Stomach (tissue), 4 donors: Measurements from ENCODE around the gene ACTR8.
"Not testable (repeated sequence)": the region's sequence is repeated elsewhere in the genome, so short reads cannot be mapped to it uniquely, and the experiment has no call there.

Experiments used
- EP300 ChIP-seq: sonication (generic); formaldehyde crosslinking; IDR thresholded peaks from one replicate; pipeline ENCODE4 v1.6.1; 2017; ENCODE audit warnings: antibody characterized with exemption
- POLR2A ChIP-seq, 4 donors: fragments of 450-650 bp; IDR thresholded peaks; one replicate each; pipeline ENCODE4 v1.6.1; 2016; ENCODE audit warnings: antibody characterized with exemption in 4 of 4, control low read depth in 2 of 4, mild to moderate bottlenecking in 1 of 4, moderate library complexity in 1 of 4
- POLR2AphosphoS5 ChIP-seq, 3 donors: sonication (generic); formaldehyde crosslinking; IDR thresholded peaks; one replicate each; pipeline ENCODE4 v1.6.1; 2016; ENCODE audit warnings: antibody characterized with exemption in 3 of 3
- TF ChIP-seq, protein P1 (sequence below), 7 experiments: fragments of 450-650 bp in 4 of 7; fragments of 200-600 bp in 3 of 7; sonication (generic) in 3 of 7; IDR thresholded peaks; one replicate each; pipeline ENCODE4 v1.5.1; 2016 to 2019; ENCODE audit warnings: antibody characterized with exemption in 7 of 7, control low read depth in 2 of 7, mild to moderate bottlenecking in 1 of 7

DNA sequence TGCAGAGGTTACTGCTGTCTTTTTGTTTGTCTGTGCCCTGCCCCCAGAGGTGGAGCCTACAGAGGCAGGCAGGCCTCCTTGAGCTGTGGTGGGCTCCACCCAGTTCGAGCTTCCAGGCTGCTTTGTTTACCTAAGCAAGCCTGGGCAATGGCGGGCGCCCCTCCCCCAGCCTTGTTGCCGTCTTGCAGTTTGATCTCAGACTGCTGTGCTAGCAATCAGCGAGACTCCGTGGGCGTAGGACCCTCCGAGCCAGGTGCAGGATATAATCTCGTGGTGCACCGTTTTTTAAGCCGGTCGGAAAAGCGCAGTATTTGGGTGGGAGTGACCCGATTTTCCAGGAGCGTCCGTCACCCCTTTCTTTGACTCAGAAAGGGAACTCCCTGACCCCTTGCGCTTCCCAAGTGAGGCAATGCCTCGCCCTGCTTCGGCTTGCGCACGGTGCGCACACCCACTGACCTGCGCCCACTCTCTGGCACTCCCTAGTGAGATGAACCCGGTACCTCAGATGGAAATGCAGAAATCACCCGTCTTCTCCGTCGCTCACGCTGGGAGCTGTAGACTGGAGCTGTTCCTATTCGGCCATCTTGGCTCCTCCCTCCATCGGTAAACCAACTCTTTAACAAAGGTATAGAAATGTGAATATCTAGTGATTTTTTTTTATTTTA, 45.4 kb upstream of the ACTR8 start:
- TF ChIP-seq, protein P1, sequence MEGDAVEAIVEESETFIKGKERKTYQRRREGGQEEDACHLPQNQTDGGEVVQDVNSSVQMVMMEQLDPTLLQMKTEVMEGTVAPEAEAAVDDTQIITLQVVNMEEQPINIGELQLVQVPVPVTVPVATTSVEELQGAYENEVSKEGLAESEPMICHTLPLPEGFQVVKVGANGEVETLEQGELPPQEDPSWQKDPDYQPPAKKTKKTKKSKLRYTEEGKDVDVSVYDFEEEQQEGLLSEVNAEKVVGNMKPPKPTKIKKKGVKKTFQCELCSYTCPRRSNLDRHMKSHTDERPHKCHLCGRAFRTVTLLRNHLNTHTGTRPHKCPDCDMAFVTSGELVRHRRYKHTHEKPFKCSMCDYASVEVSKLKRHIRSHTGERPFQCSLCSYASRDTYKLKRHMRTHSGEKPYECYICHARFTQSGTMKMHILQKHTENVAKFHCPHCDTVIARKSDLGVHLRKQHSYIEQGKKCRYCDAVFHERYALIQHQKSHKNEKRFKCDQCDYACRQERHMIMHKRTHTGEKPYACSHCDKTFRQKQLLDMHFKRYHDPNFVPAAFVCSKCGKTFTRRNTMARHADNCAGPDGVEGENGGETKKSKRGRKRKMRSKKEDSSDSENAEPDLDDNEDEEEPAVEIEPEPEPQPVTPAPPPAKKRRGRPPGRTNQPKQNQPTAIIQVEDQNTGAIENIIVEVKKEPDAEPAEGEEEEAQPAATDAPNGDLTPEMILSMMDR (IDR thresholded peaks at IDR 0.05) = not testable (repeated sequence)
- not testable (repeated sequence) for TF ChIP-seq EP300; POLR2AphosphoS5 (IDR thresholded peaks at IDR 0.05); POLR2A (IDR thresholded peaks at IDR 0.05)
